ENCODE data around the gene NCKIPSD. TPM values are rescaled to one million over a fixed set of nuclear protein-coding genes. Genes with fewer than 3 reads are reported as not detected.

The NCKIPSD gene
- total RNA-seq, 1 donor from 2014 or later: 45.5 TPM

DNA sequence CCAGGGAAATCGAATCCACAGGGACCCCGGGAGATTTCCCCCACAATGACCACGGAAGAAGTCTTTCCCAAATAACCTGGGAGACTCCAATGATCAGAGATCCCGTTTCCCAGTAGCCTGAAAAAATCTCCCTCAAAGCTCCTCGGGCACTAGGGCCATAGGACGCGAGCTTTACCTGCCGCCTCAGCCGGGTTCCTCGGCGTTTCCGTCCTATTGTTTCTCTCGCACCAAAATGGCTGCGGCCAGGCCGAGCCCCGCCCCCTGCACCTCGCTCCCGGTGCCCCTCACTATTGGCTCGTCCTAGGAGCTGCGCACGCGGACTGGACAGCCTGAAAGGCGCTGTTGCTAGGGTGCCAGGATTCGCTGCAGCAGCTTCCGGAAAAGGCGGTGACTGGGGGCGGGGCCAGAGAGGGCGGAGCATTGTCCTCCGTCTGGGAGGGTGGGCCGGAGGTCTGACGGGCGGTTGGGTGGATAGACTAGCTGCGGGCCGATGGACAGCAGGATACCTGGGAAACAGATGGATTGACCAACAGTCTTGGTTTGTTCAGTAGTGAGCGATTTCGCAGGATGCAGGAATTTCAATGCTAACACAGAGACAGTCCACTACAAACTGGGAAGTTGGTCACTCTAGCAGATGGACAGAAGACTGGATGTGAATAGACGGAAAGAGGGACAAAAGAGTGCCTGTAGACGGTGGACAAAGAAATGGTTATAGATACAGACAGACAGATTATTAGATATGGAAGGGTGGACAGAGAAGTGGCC, 31.4 kb upstream of the NCKIPSD start, which contains the start of gene IP6K2:
Gene IP6K2, minus strand, starts transcription at position 240 of the 765 bp plus-strand sequence. CDS start 21,930 bp downstream, outside the sequence.
- peak within 1 kb of the TSS; percentile 99 for H3K4me3 ChIP-seq (ENCODE audit: low read depth, low read length)
- TF ChIP-seq, protein P1, sequence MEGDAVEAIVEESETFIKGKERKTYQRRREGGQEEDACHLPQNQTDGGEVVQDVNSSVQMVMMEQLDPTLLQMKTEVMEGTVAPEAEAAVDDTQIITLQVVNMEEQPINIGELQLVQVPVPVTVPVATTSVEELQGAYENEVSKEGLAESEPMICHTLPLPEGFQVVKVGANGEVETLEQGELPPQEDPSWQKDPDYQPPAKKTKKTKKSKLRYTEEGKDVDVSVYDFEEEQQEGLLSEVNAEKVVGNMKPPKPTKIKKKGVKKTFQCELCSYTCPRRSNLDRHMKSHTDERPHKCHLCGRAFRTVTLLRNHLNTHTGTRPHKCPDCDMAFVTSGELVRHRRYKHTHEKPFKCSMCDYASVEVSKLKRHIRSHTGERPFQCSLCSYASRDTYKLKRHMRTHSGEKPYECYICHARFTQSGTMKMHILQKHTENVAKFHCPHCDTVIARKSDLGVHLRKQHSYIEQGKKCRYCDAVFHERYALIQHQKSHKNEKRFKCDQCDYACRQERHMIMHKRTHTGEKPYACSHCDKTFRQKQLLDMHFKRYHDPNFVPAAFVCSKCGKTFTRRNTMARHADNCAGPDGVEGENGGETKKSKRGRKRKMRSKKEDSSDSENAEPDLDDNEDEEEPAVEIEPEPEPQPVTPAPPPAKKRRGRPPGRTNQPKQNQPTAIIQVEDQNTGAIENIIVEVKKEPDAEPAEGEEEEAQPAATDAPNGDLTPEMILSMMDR (conservative IDR thresholded peaks at IDR 0.05; ENCODE audit: low read depth, low read length): no peak
- peak; percentile 69 for DNase-seq (ENCODE audit: low read depth)

DNA sequence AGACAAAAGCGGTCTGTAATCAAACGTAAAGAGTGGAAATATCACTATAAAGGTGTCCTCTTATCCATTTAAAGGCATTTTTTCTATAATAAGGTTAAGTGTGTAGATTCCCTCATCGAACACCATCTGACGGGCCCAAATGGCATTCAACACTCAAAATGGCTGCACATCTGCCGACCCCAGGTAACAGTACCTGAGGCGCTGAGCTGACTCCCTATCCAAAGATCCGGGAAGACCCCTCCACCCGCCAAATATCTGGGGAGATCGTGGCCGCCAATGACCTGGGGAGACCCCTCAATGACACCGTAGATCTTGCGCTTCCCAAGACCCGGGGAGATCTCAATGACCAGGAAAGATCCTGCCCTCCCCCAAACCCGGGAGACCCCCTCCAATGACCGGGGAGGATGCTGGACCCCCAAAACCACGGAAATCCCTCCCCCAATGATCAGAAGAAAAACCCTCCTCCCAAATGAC, 30.8 kb upstream of the NCKIPSD start:
- DNase-seq (ENCODE audit: low read depth): no peak
- H3K4me3 ChIP-seq (ENCODE audit: low read depth, low read length): peak overlapping the region; percentile 99
- TF ChIP-seq, protein P1 (conservative IDR thresholded peaks at IDR 0.05; ENCODE audit: low read depth, low read length): no peak

DNA sequence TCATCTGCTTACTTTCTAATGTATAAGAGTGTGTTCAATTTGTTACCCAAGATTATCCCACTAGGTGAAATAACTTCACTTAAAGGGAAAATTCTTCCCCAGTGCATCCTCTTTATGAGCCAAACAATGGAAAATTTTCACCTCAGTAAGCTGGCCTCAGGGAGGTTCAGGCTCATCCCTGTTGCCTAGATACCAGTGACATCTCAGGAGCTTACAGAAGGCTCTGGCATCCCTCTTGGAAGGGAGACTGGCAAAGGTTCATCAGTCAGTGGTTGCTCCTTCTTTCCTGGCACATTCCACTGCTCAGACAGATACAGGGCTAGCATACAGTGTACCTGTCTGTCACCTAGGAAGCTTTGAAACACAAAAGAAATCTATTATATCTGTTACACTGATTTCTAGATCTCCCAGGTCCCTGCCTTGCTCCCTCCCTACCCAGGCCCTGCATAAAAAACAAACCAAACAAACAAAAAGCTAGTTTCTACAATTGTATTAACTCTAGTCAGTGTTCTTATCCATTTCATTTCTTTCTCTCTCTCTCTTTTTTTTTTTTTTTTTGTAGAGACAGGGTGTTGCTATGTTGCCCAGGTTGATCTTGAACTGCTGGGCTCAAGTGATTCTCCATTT, 29.6 kb upstream of the NCKIPSD start:
- DNase-seq (ENCODE audit: low read depth): no peak
- peak overlapping the region; percentile 99 for H3K4me3 ChIP-seq (ENCODE audit: low read depth, low read length)
- TF ChIP-seq, protein P1 (conservative IDR thresholded peaks at IDR 0.05; ENCODE audit: low read depth, low read length): no peak

DNA sequence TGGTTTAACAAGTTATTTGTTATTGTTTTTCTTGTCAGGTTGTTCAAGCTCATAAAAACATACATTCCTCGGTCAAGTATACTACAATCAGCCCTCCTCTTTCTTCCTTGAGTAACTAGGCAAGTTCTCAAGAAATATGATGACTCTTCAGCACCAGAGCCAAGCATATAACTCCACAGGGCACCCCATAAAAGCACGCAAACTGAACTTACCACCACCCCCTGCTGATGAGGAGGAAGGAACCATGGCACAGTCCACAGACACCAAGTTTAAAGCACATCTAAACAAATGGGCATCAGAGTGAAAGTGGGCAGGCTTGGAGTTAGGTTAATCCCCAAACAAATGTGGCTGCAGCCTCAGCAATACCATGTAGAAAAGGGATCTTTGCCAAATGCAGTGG, 26.0 kb upstream of the NCKIPSD start:
- TF ChIP-seq, protein P1 (conservative IDR thresholded peaks at IDR 0.05; ENCODE audit: low read depth, low read length): no peak

DNA sequence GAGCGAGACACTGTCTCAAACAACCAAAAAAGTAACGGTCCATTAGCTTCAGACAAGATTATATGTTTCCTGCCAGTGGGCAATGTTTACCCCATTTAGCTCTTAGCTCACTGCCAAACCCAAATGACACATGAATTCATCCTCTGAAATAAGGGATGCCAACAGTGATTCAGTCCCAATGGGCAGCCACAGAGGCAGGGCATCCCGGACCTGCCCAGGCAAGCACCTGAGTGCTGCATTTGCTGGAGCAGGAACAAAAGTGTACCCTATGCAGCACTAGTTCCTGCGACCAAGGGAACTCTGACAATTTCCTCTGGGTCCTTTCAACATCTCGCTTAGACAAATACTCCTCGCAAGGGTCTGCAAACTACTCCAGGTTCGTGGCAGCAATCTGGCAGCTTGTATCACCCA, 23.3 kb upstream of the NCKIPSD start:
- no peak overlapping the region for H3K4me3 ChIP-seq (ENCODE audit: low read depth, low read length)
- TF ChIP-seq, protein P1 (conservative IDR thresholded peaks at IDR 0.05; ENCODE audit: low read depth, low read length): no peak
- DNase-seq (ENCODE audit: low read depth): no peak

More for the DNA sequence above, 26.0 kb upstream of the NCKIPSD start:
- no peak overlapping the region for H3K4me3 ChIP-seq (ENCODE audit: low read depth, low read length)
- DNase-seq (ENCODE audit: low read depth): no peak

DNA sequence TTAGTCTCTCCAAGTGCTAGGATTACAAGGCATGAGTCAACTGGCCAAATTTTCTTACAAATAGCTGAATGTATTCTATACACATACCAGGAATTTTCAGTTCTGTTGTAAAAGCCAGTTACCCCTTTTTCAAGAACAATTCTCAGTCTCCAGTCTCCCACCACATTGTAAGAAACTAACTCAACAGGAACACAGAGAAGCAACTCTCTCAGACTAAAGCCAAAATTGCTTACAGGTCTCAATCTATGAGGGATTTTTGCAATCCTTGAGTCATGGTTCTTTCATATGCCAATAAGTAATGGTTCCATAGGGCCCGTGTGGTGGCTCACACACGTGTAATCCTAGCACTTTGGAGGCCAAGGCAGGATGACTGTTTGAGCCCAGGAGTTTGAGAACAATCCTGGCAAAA, 22.8 kb upstream of the NCKIPSD start:
- TF ChIP-seq, protein P1 (conservative IDR thresholded peaks at IDR 0.05; ENCODE audit: low read depth, low read length): no peak
- DNase-seq (ENCODE audit: low read depth): no peak
- no peak overlapping the region for H3K4me3 ChIP-seq (ENCODE audit: low read depth, low read length)

Data from epithelial cell of proximal tubule (primary cell).